Breast epithelium (tissue), 4 donors: Measurements from ENCODE around the gene IL36G. TPM values are rescaled to one million over a fixed set of nuclear protein-coding genes. Genes with fewer than 3 reads are reported as not detected.

Experiments used
- DNase-seq, 2 donors: peaks; one replicate each; pipeline ENCODE4 v3.0.0-alpha.2; 2019; ENCODE audit warnings: low spot score in 2 of 2
- H3K27ac ChIP-seq, 2 donors: fragments of 200-600 bp; sonication (generic) in 1 of 2; one replicate each; pipeline ENCODE4 v1.5.1; 2016 to 2019; ENCODE audit warnings: mild to moderate bottlenecking in 1 of 2
- H3K27me3 ChIP-seq, 2 donors: fragments of 200-600 bp; sonication (generic) in 1 of 2; one replicate each; pipeline versions ENCODE4 v1.5.1 to v1.6.0; 2017 to 2019; ENCODE audit warnings: control low read depth in 1 of 2, mild to moderate bottlenecking in 1 of 2
- H3K36me3 ChIP-seq: fragments of 200-600 bp; one replicate; pipeline ENCODE4 v1.5.1; 2019
- H3K4me1 ChIP-seq, 2 donors: fragments of 200-600 bp; sonication (generic); one replicate each; pipeline ENCODE4 v1.5.1; 2016 to 2019; ENCODE audit warnings: control low read depth in 1 of 2
- H3K4me3 ChIP-seq, 3 donors: fragments of 200-600 bp; sonication (generic); 1 replicate in 2 of 3; 2 replicates in 1 of 3; pipeline ENCODE4 v1.5.1; 2016 to 2019; ENCODE audit warnings: mild to moderate bottlenecking in 3 of 3, moderate library complexity in 2 of 3
- H3K9me3 ChIP-seq, 2 donors: fragments of 200-600 bp; sonication (generic) in 1 of 2; one replicate each; pipeline ENCODE4 v1.5.1; 2016 to 2019; ENCODE audit warnings: control low read depth in 1 of 2
- POLR2A ChIP-seq: fragments of 450-650 bp; IDR thresholded peaks from one replicate; pipeline ENCODE4 v1.6.1; 2016; ENCODE audit warnings: antibody characterized with exemption, mild to moderate bottlenecking, moderate library complexity
- POLR2AphosphoS5 ChIP-seq, 3 donors: sonication (generic); formaldehyde crosslinking; IDR thresholded peaks; one replicate each; pipeline ENCODE4 v1.6.1; 2017; ENCODE audit warnings: antibody characterized with exemption in 3 of 3
- intact Hi-C: fragments of 100-400 bp; cut with DNase I; formaldehyde crosslinking; loops from one replicate; pipeline ENCODE4 v1.15.1; 2023; ENCODE audit warnings: low total_unique reads
- total RNA-seq, 3 donors: library from RNA; depleted of rRNA; stranded (reverse); fragments of >200 nt; gene quantifications; one replicate each; pipeline ENCODE4 v1.1.0, GENCODE V29; 2016
- TF ChIP-seq, protein P1 (sequence below), 3 donors: fragments of 450-650 bp; IDR thresholded peaks; one replicate each; pipeline ENCODE4 v1.5.1; 2016 to 2017; ENCODE audit warnings: antibody characterized with exemption in 3 of 3, mild to moderate bottlenecking in 3 of 3, moderate library complexity in 3 of 3

The IL36G gene
- total RNA-seq, 3 donors from 2014 or later = not detected

DNA sequence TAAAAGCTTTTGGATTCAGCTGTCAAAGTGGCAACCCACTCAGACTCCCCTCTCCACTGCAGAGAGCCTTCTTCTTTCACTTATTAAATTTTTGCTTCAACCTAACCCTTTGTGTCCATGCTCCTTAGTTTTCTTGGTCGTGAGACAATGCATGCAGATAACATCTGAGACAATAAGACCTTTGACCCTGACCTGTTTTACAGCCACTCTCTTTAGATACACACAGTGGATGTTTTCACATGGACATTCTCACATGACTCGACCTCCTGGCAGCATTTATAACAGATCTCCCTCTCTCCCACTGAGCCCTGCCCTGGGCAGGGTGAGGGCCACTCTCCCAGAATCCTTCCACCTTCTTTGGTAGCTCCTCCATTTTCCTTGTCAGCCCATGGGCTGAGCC, 30.4 kb upstream of the IL36G start:
- no peak overlapping the region for H3K4me3 ChIP-seq
- peaks cover 0 to 4% of the 10 kb centered on the region in 2 donors for H3K27me3 ChIP-seq
- intact Hi-C loops = no loop called here
- no peak overlapping the region for H3K27ac ChIP-seq
- H3K9me3 ChIP-seq = peaks cover 0 to 21% of the 10 kb centered on the region in 2 donors
- TF ChIP-seq, protein P1, sequence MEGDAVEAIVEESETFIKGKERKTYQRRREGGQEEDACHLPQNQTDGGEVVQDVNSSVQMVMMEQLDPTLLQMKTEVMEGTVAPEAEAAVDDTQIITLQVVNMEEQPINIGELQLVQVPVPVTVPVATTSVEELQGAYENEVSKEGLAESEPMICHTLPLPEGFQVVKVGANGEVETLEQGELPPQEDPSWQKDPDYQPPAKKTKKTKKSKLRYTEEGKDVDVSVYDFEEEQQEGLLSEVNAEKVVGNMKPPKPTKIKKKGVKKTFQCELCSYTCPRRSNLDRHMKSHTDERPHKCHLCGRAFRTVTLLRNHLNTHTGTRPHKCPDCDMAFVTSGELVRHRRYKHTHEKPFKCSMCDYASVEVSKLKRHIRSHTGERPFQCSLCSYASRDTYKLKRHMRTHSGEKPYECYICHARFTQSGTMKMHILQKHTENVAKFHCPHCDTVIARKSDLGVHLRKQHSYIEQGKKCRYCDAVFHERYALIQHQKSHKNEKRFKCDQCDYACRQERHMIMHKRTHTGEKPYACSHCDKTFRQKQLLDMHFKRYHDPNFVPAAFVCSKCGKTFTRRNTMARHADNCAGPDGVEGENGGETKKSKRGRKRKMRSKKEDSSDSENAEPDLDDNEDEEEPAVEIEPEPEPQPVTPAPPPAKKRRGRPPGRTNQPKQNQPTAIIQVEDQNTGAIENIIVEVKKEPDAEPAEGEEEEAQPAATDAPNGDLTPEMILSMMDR (IDR thresholded peaks at IDR 0.05) = no peak
- no peak for TF ChIP-seq POLR2AphosphoS5 (IDR thresholded peaks at IDR 0.05)
- TF ChIP-seq POLR2A = no peak
- DNase-seq = no peak
- no peaks in the 10 kb centered on the region for H3K36me3 ChIP-seq
- H3K4me1 ChIP-seq = no peaks in the 10 kb centered on the region

- Histone ChIP-seq H3K4me1 (no peaks in the 10 kb centered on the region), H3K36me3 (no peaks in the 10 kb centered on the region), H3K27me3 (peaks cover 0 to 4% of the 10 kb centered on the region in 2 donors), H3K4me3 (no peak overlapping the region), H3K27ac (no peak overlapping the region), H3K9me3 (peaks cover 0 to 21% of the 10 kb centered on the region in 2 donors)
- intact Hi-C loops = no loop called here
- DNase-seq = no peak
- TF ChIP-seq, protein P1 (IDR thresholded peaks at IDR 0.05) = no peak
- TF ChIP-seq POLR2AphosphoS5 (IDR thresholded peaks at IDR 0.05) (no peak), POLR2A (no peak)
Observed at GRCh38 chr2:112949456-112949855, 28.4 kb upstream of the IL36G start.

GRCh38 chr2:112954364-112954763, 23.4 kb upstream of the IL36G start:
- H3K4me1 ChIP-seq = no peaks in the 10 kb centered on the region
- DNase-seq = no peak
- H3K27ac ChIP-seq = peak overlapping the region in 1 of 2 donors; percentile 24
- no peaks in the 10 kb centered on the region for H3K9me3 ChIP-seq
- intact Hi-C loops = loop anchor here (10.0 kb wide), 1 partner anchor 330 kb away; no protein-coding TSS in a partner anchor
- no peak for TF ChIP-seq POLR2AphosphoS5 (IDR thresholded peaks at IDR 0.05)
- no peak for TF ChIP-seq POLR2A
- TF ChIP-seq, protein P1 (IDR thresholded peaks at IDR 0.05) = no peak
- no peak overlapping the region for H3K4me3 ChIP-seq
- peaks cover 0 to 4% of the 10 kb centered on the region in 2 donors for H3K27me3 ChIP-seq
- no peaks in the 10 kb centered on the region for H3K36me3 ChIP-seq

GRCh38 chr2:112957511-112957910, 20.3 kb upstream of the IL36G start:
- TF ChIP-seq, protein P1 (IDR thresholded peaks at IDR 0.05) = no peak
- no peak for TF ChIP-seq POLR2A
- intact Hi-C loops = loop anchor here (10.0 kb wide), 1 partner anchor 333 kb away; no protein-coding TSS in a partner anchor
- H3K36me3 ChIP-seq = no peaks in the 10 kb centered on the region
- no peaks in the 10 kb centered on the region for H3K9me3 ChIP-seq
- no peaks in the 10 kb centered on the region for H3K27me3 ChIP-seq
- H3K4me1 ChIP-seq = no peaks in the 10 kb centered on the region
- no peak overlapping the region for H3K4me3 ChIP-seq
- H3K27ac ChIP-seq = no peak overlapping the region
- no peak for DNase-seq

DNA sequence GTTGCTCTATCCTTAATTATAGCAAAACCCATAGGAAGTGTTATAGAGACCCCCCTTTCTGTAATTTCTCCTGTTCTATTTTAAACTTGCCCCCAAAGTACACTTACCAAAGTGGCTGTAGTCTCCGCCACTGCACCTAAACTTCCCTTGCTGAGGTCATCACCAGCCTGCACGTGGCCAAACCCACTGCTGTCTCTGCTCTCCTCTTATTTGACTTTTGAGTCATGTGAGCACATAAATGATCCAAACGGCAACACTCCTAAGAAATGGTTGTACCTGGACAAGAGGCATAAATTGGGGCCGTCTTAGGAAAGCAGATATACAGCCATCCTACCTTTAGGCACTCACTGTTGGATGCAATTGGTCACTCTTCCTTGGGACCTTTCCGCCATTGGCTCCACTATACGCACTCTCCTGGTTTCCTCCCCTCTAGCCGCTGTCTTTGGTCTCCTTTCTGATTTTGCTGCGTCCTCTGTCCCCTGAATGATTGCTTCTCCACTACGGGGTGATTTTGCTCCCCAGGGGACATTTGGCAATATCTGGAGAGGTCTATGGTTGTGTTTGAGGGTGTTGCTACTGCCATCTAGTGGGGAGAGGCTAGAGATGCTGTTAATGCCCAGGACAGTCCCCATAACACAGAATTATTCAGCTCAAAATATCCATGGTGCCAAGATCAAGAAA, 19.2 kb upstream of the IL36G start:
- no peak overlapping the region for H3K4me3 ChIP-seq
- H3K4me1 ChIP-seq = no peaks in the 10 kb centered on the region
- no peak for DNase-seq
- H3K36me3 ChIP-seq = no peaks in the 10 kb centered on the region
- TF ChIP-seq, protein P1 (IDR thresholded peaks at IDR 0.05) = peak in 2 of 3 donors; percentile 56 to 62
- no peak for TF ChIP-seq POLR2AphosphoS5 (IDR thresholded peaks at IDR 0.05)
- no peaks in the 10 kb centered on the region for H3K9me3 ChIP-seq
- intact Hi-C loops = loop anchor here (10.0 kb wide), 1 partner anchor 334 kb away; no protein-coding TSS in a partner anchor
- no peaks in the 10 kb centered on the region for H3K27me3 ChIP-seq
- H3K27ac ChIP-seq = no peak overlapping the region
